Liver (tissue), 9 donors: ENCODE results near the gene DIS3L. TPM values are rescaled to one million over a fixed set of nuclear protein-coding genes. Genes with fewer than 3 reads are reported as not detected.

Experiments
- DNase-seq: peaks from one replicate; pipeline ENCODE4 v3.0.0-alpha.2; 2017; ENCODE audit warnings: low spot score
- H3K27ac ChIP-seq, 2 donors: one replicate each; pipeline ENCODE4 v1.7.0; 2013; ENCODE audit warnings: inconsistent platforms in 2 of 2, low read length in 2 of 2, control low read depth in 1 of 2, low read depth in 1 of 2, mild to moderate bottlenecking in 1 of 2
- H3K27me3 ChIP-seq, 4 donors: one replicate each; pipeline versions ENCODE4 v1.6.1 to v1.7.0; 2013; ENCODE audit warnings: low read length in 3 of 4, inconsistent platforms in 1 of 4, mild to moderate bottlenecking in 1 of 4, moderate library complexity in 1 of 4; ENCODE audit not compliant: control insufficient read depth in 4 of 4, insufficient read depth in 4 of 4
- H3K36me3 ChIP-seq, 4 donors: one replicate each; pipeline versions ENCODE4 v1.6.1 to v1.7.0; 2013; ENCODE audit warnings: low read length in 3 of 4, mild to moderate bottlenecking in 3 of 4, low read depth in 1 of 4, moderate library complexity in 1 of 4; ENCODE audit not compliant: control insufficient read depth in 4 of 4, insufficient read depth in 3 of 4
- H3K4me1 ChIP-seq, 4 donors: one replicate each; pipeline versions ENCODE4 v1.6.1 to v1.7.0; 2013; ENCODE audit warnings: low read length in 3 of 4, mild to moderate bottlenecking in 3 of 4, moderate library complexity in 1 of 4; ENCODE audit not compliant: control insufficient read depth in 4 of 4, insufficient read depth in 4 of 4
- H3K4me3 ChIP-seq, 3 donors: one replicate each; pipeline versions ENCODE4 v1.6.1 to v1.7.0; 2013; ENCODE audit warnings: low read length in 3 of 3, control low read depth in 1 of 3, low read depth in 1 of 3, mild to moderate bottlenecking in 1 of 3
- H3K9ac ChIP-seq, 2 donors: one replicate each; pipeline ENCODE4 v1.7.0; 2013; ENCODE audit warnings: low read length in 2 of 2, mild to moderate bottlenecking in 2 of 2, moderate library complexity in 2 of 2, control low read depth in 1 of 2, low read depth in 1 of 2
- H3K9me3 ChIP-seq, 4 donors: one replicate each; pipeline versions ENCODE4 v1.6.1 to v1.7.0; 2013; ENCODE audit warnings: low read length in 3 of 4; ENCODE audit not compliant: control insufficient read depth in 4 of 4
- ATF3 ChIP-seq: IDR thresholded peaks from 2 replicates; pipeline ENCODE4 v1.6.1; 2016; ENCODE audit warnings: antibody characterized with exemption
- CTCF ChIP-seq: fragments of 150-350 bp; IDR thresholded peaks from 2 replicates; pipeline ENCODE4 v1.5.1; 2017; ENCODE audit warnings: improper control_type of control experiment, low read depth, low read length; ENCODE audit not compliant: missing input control
- EGR1 ChIP-seq, 2 donors: IDR thresholded peaks; 2 replicates each; pipeline ENCODE4 v1.6.1; 2016 to 2018; ENCODE audit warnings: antibody characterized with exemption in 2 of 2, low read depth in 2 of 2
- GABPA ChIP-seq, 2 donors: IDR thresholded peaks in 1 of 2; conservative IDR thresholded peaks in 1 of 2; 2 replicates each; pipeline ENCODE4 v1.6.1; 2016; ENCODE audit warnings: antibody characterized with exemption in 2 of 2, mild to moderate bottlenecking in 1 of 2, moderate library complexity in 1 of 2
- HNF4G ChIP-seq: IDR thresholded peaks from 2 replicates; pipeline ENCODE4 v1.6.1; 2016; ENCODE audit warnings: antibody characterized with exemption
- JUND ChIP-seq, 2 donors: IDR thresholded peaks; 2 replicates each; pipeline ENCODE4 v1.6.1; 2016; ENCODE audit warnings: antibody characterized with exemption in 2 of 2
- MAX ChIP-seq: IDR thresholded peaks from 2 replicates; pipeline ENCODE4 v1.6.1; 2016; ENCODE audit warnings: antibody characterized with exemption
- NR2F2 ChIP-seq: IDR thresholded peaks from 2 replicates; pipeline ENCODE4 v1.6.1; 2016; ENCODE audit warnings: antibody characterized with exemption
- RAD21 ChIP-seq, 2 donors: IDR thresholded peaks; 2 replicates each; pipeline ENCODE4 v1.6.1; 2016; ENCODE audit warnings: antibody characterized with exemption in 2 of 2, mild to moderate bottlenecking in 2 of 2
- REST ChIP-seq: IDR thresholded peaks from 2 replicates; pipeline ENCODE4 v1.6.1; 2016; ENCODE audit warnings: antibody characterized with exemption, mild to moderate bottlenecking
- RXRA ChIP-seq, 2 donors: IDR thresholded peaks; 2 replicates each; pipeline ENCODE4 v1.6.1; 2017 to 2018; ENCODE audit warnings: antibody characterized with exemption in 2 of 2, mild to moderate bottlenecking in 1 of 2
- SP1 ChIP-seq: IDR thresholded peaks from 2 replicates; pipeline ENCODE4 v1.6.1; 2018; ENCODE audit warnings: antibody characterized with exemption, mild to moderate bottlenecking
- TAF1 ChIP-seq: conservative IDR thresholded peaks from 2 replicates; pipeline ENCODE4 v1.6.1; 2016; ENCODE audit warnings: antibody characterized with exemption, mild to moderate bottlenecking
- YY1 ChIP-seq: IDR thresholded peaks from 2 replicates; pipeline ENCODE4 v1.6.1; 2016; ENCODE audit warnings: antibody characterized with exemption, mild to moderate bottlenecking
- ZBTB33 ChIP-seq: IDR thresholded peaks from 2 replicates; pipeline ENCODE4 v1.6.1; 2016; ENCODE audit warnings: antibody characterized with exemption
- WGBS: extraction: QIAGEN DNeasy Blood & Tissue Kit; methylation state at CpG from one replicate; pipeline ENCODE4 v1.1.7; 2013; 5-methylcytosine and 5-hydroxymethylcytosine counted together
- polyA plus RNA-seq, 2 donors: library from polyadenylated mRNA; stranded (reverse) in 1 of 2; unstranded in 1 of 2; fragments of 200-250 nt in 1 of 2; fragments of >200 nt in 1 of 2; fragmentation: Nextera tagmentation in 1 of 2; extraction: Ambion mirVana in 1 of 2; gene quantifications; one replicate each; pipeline versions ENCODE4 v1.2.1 to v1.2.3, GENCODE V29; 2013 to 2015
- total RNA-seq, 2 donors: library from RNA; depleted of rRNA; stranded (reverse); fragments of >200 nt; gene quantifications; one replicate each; pipeline ENCODE4 v1.2.3, GENCODE V29; 2014
- donor health status: healthy.
- donor health status: healthy.
- donor health status: healthy.
- donor health status: healthy.
- donor health status: healthy.

The DIS3L gene
- total and polyA plus RNA-seq, 4 donors, result 9.9 to 40.2 (median 15.7) TPM

- no peak for DNase-seq
- WGBS, result 96% methylated on average over 11 of the region's 11 CpGs
- Histone ChIP-seq H3K4me3 (no peak overlapping the region), H3K9me3 (no peaks in the 10 kb centered on the region), H3K4me1 (no peaks in the 10 kb centered on the region), H3K9ac (no peak overlapping the region), H3K36me3 (peaks cover 13 to 58% (median 43%) of the 10 kb centered on the region in 4 donors), H3K27me3 (no peaks in the 10 kb centered on the region), H3K27ac (no peak overlapping the region)
- TF ChIP-seq JUND (IDR thresholded peaks at IDR 0.05) (no peak), SP1 (no peak), TAF1 (no peak), RAD21 (IDR thresholded peaks at IDR 0.05) (no peak), MAX (no peak), RXRA (IDR thresholded peaks at IDR 0.05) (no peak), NR2F2 (no peak), GABPA (IDR thresholded peaks at IDR 0.05 in 1 of 2, conservative IDR thresholded peaks at IDR 0.05 in 1 of 2) (no peak), HNF4G (no peak)
Measured at GRCh38 chr15:66326051-66326450, 32.7 kb downstream of the DIS3L start.

- H3K36me3 ChIP-seq, result peaks cover 13 to 53% (median 34%) of the 10 kb centered on the region in 4 donors
- H3K4me3 ChIP-seq, result no peak overlapping the region
- DNase-seq, result no peak
- WGBS, result 91% methylated on average over 4 of the region's 4 CpGs
- H3K4me1 ChIP-seq, result no peaks in the 10 kb centered on the region
- H3K9ac ChIP-seq, result no peak overlapping the region
- no peaks in the 10 kb centered on the region for H3K9me3 ChIP-seq
- H3K27me3 ChIP-seq, result no peaks in the 10 kb centered on the region
- H3K27ac ChIP-seq, result no peak overlapping the region
- no peak for TF ChIP-seq ZBTB33
- no peak for TF ChIP-seq ATF3
- no peak for TF ChIP-seq CTCF
- TF ChIP-seq YY1, result no peak
- no peak for TF ChIP-seq REST
- no peak for TF ChIP-seq JUND (IDR thresholded peaks at IDR 0.05)
- no peak for TF ChIP-seq SP1
- no peak for TF ChIP-seq EGR1 (IDR thresholded peaks at IDR 0.05; ENCODE audit: low read depth in 2 of 2)
- no peak for TF ChIP-seq HNF4G
Measured at GRCh38 chr15:66327736-66328135, 34.4 kb downstream of the DIS3L start.
